Measurements from ENCODE around the gene C11orf87. TPM values are rescaled to one million over a fixed set of nuclear protein-coding genes. Genes with fewer than 3 reads are reported as not detected.

C11orf87 gene
- total and polyA plus RNA-seq, 10 of the 15 experiments (the other 5 are each of a cell fraction or from before 2014, with no cell fraction given) = not detected

- BruUV-seq (replicated peaks) = no TSS peak
- no peak for TF ChIP-seq RCOR1 (conservative IDR thresholded peaks at IDR 0.05; ENCODE audit: low read depth, low read length)
- TF ChIP-seq KLF5 (IDR thresholded peaks at IDR 0.05; ENCODE audit: partially characterized antibody) = no peak
- TF ChIP-seq ZNF622 (IDR thresholded peaks at IDR 0.05) = no peak
- no peak for TF ChIP-seq PAX8 (IDR thresholded peaks at IDR 0.05)
- no peak for TF ChIP-seq CBX5 (IDR thresholded peaks at IDR 0.05; ENCODE audit: low read depth)
- no peak for TF ChIP-seq PRDM15 (CRISPR knock-in tag; IDR thresholded peaks at IDR 0.05)
- TF ChIP-seq, protein P1, sequence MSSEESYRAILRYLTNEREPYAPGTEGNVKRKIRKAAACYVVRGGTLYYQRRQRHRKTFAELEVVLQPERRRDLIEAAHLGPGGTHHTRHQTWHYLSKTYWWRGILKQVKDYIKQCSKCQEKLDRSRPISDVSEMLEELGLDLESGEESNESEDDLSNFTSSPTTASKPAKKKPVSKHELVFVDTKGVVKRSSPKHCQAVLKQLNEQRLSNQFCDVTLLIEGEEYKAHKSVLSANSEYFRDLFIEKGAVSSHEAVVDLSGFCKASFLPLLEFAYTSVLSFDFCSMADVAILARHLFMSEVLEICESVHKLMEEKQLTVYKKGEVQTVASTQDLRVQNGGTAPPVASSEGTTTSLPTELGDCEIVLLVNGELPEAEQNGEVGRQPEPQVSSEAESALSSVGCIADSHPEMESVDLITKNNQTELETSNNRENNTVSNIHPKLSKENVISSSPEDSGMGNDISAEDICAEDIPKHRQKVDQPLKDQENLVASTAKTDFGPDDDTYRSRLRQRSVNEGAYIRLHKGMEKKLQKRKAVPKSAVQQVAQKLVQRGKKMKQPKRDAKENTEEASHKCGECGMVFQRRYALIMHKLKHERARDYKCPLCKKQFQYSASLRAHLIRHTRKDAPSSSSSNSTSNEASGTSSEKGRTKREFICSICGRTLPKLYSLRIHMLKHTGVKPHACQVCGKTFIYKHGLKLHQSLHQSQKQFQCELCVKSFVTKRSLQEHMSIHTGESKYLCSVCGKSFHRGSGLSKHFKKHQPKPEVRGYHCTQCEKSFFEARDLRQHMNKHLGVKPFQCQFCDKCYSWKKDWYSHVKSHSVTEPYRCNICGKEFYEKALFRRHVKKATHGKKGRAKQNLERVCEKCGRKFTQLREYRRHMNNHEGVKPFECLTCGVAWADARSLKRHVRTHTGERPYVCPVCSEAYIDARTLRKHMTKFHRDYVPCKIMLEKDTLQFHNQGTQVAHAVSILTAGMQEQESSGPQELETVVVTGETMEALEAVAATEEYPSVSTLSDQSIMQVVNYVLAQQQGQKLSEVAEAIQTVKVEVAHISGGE (CRISPR knock-in tag; IDR thresholded peaks at IDR 0.05) = no peak
- no peak for TF ChIP-seq IKZF2 (IDR thresholded peaks at IDR 0.05)
- no peak for TF ChIP-seq ZNF274 (IDR thresholded peaks at IDR 0.05; ENCODE audit: insufficient read depth, insufficient read length)
- TF ChIP-seq TAF1 (IDR thresholded peaks at IDR 0.05; ENCODE audit: borderline replicate concordance, low read depth, low read length) = no peak
- TF ChIP-seq CHD4 (IDR thresholded peaks at IDR 0.05) = no peak
- no peak for TF ChIP-seq SMC3 (IDR thresholded peaks at IDR 0.05; ENCODE audit: borderline replicate concordance, low read length)
- TF ChIP-seq SP1 (IDR thresholded peaks at IDR 0.05; ENCODE audit: low read depth, low read length) = no peak
- TF ChIP-seq SUPT20H (IDR thresholded peaks at IDR 0.05; ENCODE audit: borderline replicate concordance, control insufficient read depth, low read depth, low read length) = no peak
- no peak for TF ChIP-seq BCLAF1 (IDR thresholded peaks at IDR 0.05)
- RAD21 ChIA-PET (ENCODE audit: unreplicated experiment) = no interaction called here
- no peaks in the 10 kb centered on the region for H3K36me3 ChIP-seq (ENCODE audit: control insufficient read depth in 2 of 2, insufficient read depth in 2 of 2, low read length in 1 of 2)
- in situ Hi-C loops (cut with MboI) = no loop called here
- no peaks in the 10 kb centered on the region for H3K9me3 ChIP-seq (replicated peaks; ENCODE audit: control insufficient read depth, insufficient read depth, low read length)
- ATAC-seq (no peak), DNase-seq (ENCODE audit: low read depth, low spot score) (no peak), FAIRE-seq (no peak)
- no peak overlapping the region for H2AFZ ChIP-seq (ENCODE audit: control insufficient read depth, low read depth, low read length)
- H3K79me2 ChIP-seq (ENCODE audit: control insufficient read depth, insufficient read depth, low read length) = no peaks in the 10 kb centered on the region
- no peaks in the 10 kb centered on the region for H3K27me3 ChIP-seq (replicated peaks in 1 of 2; ENCODE audit: control insufficient read depth in 2 of 2, insufficient read depth in 2 of 2, low read length in 1 of 2)
- intact Hi-C loops (cut with micrococcal nuclease; ENCODE audit: unreplicated experiment) = no loop called here
- 1% methylated on average over 4 of the region's 4 CpGs for WGBS (ENCODE audit: insufficient coverage, insufficient replicate concordance, low lambda C conversion rate, missing lambda C conversion rate)
- H3K4me3 ChIP-seq = no peak overlapping the region
- H3K4me2 ChIP-seq (ENCODE audit: control insufficient read depth, insufficient read depth) = no peak overlapping the region
- no peaks in the 10 kb centered on the region for H4K20me1 ChIP-seq (ENCODE audit: control insufficient read depth, insufficient read depth)
- SMC1A ChIA-PET (ENCODE audit: uncharacterized antibody, unreplicated experiment) = interaction anchor here (0.9 kb wide), 1 partner anchor 40 kb away, joined by 3 read pairs; no protein-coding TSS in a partner anchor
- H3K9ac ChIP-seq (ENCODE audit: control insufficient read depth, insufficient read depth, low read length) = no peak overlapping the region
- H3K27ac ChIP-seq (ENCODE audit: control insufficient read depth, insufficient read depth) = no peak overlapping the region
- POLR2A ChIA-PET = no interaction called here
- no peaks in the 10 kb centered on the region for H3K4me1 ChIP-seq (ENCODE audit: control insufficient read depth, insufficient read depth, low read length)
- CTCF ChIA-PET = interaction anchor here (0.6 kb wide), 1 partner anchor 467 kb away, joined by 3 read pairs; no protein-coding TSS in a partner anchor
Measured at GRCh38 chr11:109374441-109374840, 47.5 kb upstream of the C11orf87 start.
